Measurements from ENCODE around the gene TFEB.
A peak's percentile ranks its signal among the peaks of the same experiment; 100 is the strongest.

Gene TFEB

GRCh38 chr6:41705311-41705995, 30.0 kb downstream of the TFEB start:
- Mint-ChIP-seq H3K4me1 (peaks cover 21% of the 10 kb centered on the region), H3K27me3 (ENCODE audit: low read depth) (peaks cover 10% of the 10 kb centered on the region), H3K9me3 (no peaks in the 10 kb centered on the region), H3K27ac (no peak overlapping the region), H3K36me3 (ENCODE audit: low read depth) (no peaks in the 10 kb centered on the region), H3K4me3 (no peak overlapping the region)
- TF ChIP-seq, protein P1, sequence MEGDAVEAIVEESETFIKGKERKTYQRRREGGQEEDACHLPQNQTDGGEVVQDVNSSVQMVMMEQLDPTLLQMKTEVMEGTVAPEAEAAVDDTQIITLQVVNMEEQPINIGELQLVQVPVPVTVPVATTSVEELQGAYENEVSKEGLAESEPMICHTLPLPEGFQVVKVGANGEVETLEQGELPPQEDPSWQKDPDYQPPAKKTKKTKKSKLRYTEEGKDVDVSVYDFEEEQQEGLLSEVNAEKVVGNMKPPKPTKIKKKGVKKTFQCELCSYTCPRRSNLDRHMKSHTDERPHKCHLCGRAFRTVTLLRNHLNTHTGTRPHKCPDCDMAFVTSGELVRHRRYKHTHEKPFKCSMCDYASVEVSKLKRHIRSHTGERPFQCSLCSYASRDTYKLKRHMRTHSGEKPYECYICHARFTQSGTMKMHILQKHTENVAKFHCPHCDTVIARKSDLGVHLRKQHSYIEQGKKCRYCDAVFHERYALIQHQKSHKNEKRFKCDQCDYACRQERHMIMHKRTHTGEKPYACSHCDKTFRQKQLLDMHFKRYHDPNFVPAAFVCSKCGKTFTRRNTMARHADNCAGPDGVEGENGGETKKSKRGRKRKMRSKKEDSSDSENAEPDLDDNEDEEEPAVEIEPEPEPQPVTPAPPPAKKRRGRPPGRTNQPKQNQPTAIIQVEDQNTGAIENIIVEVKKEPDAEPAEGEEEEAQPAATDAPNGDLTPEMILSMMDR (IDR thresholded peaks at IDR 0.05; ENCODE audit: unreplicated experiment in 3 of 3), result no peak

GRCh38 chr6:41704656-41705310, 30.6 kb downstream of the TFEB start:
- H3K36me3 Mint-ChIP-seq (ENCODE audit: low read depth), result no peaks in the 10 kb centered on the region
- TF ChIP-seq, protein P1 (IDR thresholded peaks at IDR 0.05; ENCODE audit: unreplicated experiment in 3 of 3), result no peak
- peaks cover 10% of the 10 kb centered on the region for H3K27me3 Mint-ChIP-seq (ENCODE audit: low read depth)
- H3K4me3 Mint-ChIP-seq, result no peak overlapping the region
- peak overlapping the region in 1 of 3 experiments; percentile 31 for H3K27ac Mint-ChIP-seq
- H3K9me3 Mint-ChIP-seq, result no peaks in the 10 kb centered on the region
- H3K4me1 Mint-ChIP-seq, result peaks cover 17% of the 10 kb centered on the region

- TF ChIP-seq, protein P1 (IDR thresholded peaks at IDR 0.05; ENCODE audit: unreplicated experiment in 3 of 3), result no peak
- Mint-ChIP-seq H3K4me1 (peaks cover 17% of the 10 kb centered on the region), H3K27ac (no peak overlapping the region), H3K27me3 (ENCODE audit: low read depth) (peaks cover 6% of the 10 kb centered on the region), H3K36me3 (ENCODE audit: low read depth) (no peaks in the 10 kb centered on the region), H3K9me3 (no peaks in the 10 kb centered on the region), H3K4me3 (no peak overlapping the region)
These were observed 31.4 kb downstream of the TFEB start for GRCh38 chr6:41704028-41704427.

DNA sequence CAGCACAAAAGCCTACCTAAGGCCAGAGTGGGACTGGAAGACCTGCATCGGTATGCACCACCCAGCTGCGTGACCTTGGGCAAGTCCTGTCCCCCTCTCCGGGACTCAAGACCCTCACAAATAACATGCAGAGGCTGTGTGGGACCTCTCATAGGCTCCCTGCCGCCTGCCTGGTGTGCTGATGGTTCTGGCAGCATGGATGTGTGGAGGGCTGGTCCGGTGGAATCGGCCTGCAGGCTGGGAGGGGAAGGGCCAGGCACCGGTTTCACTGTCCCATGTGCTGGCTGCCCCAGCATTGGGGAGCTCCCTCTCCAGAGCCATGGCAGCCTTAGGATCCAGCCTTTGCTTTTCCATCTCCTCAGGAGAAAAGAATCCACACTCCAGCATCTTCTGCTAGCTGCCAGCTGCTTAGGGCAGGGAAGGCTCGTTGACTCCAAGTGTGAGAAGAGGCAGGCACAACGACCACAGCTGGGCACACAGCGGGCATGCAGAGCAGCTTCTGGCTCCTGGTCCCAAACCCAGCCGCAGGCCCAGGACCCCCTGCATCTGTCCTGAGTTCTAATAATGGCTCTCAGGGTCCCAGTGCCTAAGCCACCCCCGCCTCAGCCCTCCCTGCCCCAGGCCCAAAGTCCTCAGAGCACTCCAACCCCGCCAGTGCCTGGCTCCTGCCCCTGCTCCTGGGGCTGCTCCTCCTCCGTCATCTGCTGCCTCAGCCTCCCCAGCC, 32.5 kb downstream of the TFEB start:
- H3K9me3 Mint-ChIP-seq, result no peaks in the 10 kb centered on the region
- TF ChIP-seq, protein P1 (IDR thresholded peaks at IDR 0.05; ENCODE audit: unreplicated experiment in 3 of 3), result no peak
- peaks cover 24% of the 10 kb centered on the region for H3K4me1 Mint-ChIP-seq
- no peaks in the 10 kb centered on the region for H3K36me3 Mint-ChIP-seq (ENCODE audit: low read depth)
- H3K27me3 Mint-ChIP-seq (ENCODE audit: low read depth), result peaks cover 6% of the 10 kb centered on the region
- peak overlapping the region in 1 of 3 experiments; percentile 53 for H3K27ac Mint-ChIP-seq
- H3K4me3 Mint-ChIP-seq, result no peak overlapping the region

DNA sequence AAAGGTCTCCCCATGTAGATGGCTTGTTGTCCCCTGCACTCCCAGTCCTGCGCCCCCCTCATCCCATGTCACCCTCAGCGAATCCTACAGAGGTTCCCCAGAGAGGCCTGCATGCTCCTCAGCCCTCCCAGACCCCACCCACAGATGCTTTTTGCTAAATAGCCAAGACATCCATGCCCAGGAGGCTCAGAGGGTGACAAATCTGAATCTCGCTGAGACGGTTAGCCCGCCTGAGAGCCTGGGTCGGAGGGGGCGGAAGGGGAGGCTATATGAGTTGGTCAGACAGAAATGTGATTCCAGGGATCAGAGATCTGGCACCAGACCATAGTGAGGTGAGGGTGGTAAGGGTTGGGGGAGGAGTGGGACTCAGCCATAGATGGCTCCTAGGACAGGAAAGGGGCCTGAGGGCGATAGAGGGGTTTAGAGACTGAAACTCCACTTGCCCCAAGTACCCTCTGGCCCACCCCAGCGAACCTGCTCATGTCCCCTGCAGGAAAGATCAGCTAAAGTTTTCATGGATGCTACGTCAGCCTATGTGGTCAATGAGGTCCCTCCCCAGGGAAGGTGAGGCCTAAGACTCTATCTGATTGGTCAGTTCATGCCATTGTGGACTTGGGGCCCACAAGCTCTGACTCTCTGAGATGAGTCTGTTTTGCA, 33.2 kb downstream of the TFEB start:
- Mint-ChIP-seq H3K27me3 (ENCODE audit: low read depth) (peaks cover 6% of the 10 kb centered on the region), H3K36me3 (ENCODE audit: low read depth) (no peaks in the 10 kb centered on the region), H3K4me1 (peaks cover 30% of the 10 kb centered on the region), H3K9me3 (no peaks in the 10 kb centered on the region), H3K4me3 (no peak overlapping the region), H3K27ac (no peak overlapping the region)
- TF ChIP-seq, protein P1 (IDR thresholded peaks at IDR 0.05; ENCODE audit: unreplicated experiment in 3 of 3), result no peak
